Mesendoderm (in vitro differentiated cells): ENCODE measurements around the gene SLC13A1.

Experiments used
- DNase-seq: peaks from one replicate; pipeline ENCODE4 v3.0.0; 2013
- H2AK5ac ChIP-seq: 2 replicates; pipeline ENCODE4 v1.6.1; 2013; ENCODE audit warnings: low read length, inconsistent platforms
- H2BK120ac ChIP-seq: 2 replicates; pipeline ENCODE4 v1.6.1; 2013; ENCODE audit warnings: low read depth, mild to moderate bottlenecking, low read length, moderate library complexity, mixed read lengths
- H2BK15ac ChIP-seq: replicated peaks from 2 replicates; pipeline ENCODE4 v1.6.1; 2013; ENCODE audit warnings: low read depth, mild to moderate bottlenecking, moderate library complexity
- H2BK5ac ChIP-seq: 2 replicates; pipeline ENCODE4 v1.6.1; 2013; ENCODE audit warnings: low read length, inconsistent platforms
- H3K18ac ChIP-seq: 2 replicates; pipeline ENCODE4 v1.6.1; 2013; ENCODE audit warnings: mild to moderate bottlenecking, low read length, mixed read lengths
- H3K23ac ChIP-seq: one replicate; pipeline ENCODE4 v1.6.1; 2013; ENCODE audit warnings: low read length
- H3K27ac ChIP-seq: 2 replicates; pipeline ENCODE4 v1.5.1; 2013; ENCODE audit warnings: low read depth, mild to moderate bottlenecking, inconsistent platforms, low read length, moderate library complexity
- H3K27me3 ChIP-seq: 2 replicates; pipeline ENCODE4 v1.6.1; 2013; ENCODE audit warnings: low read length, control low read depth, mild to moderate bottlenecking, inconsistent platforms; ENCODE audit not compliant: insufficient read depth, poor library complexity
- H3K36me3 ChIP-seq: 2 replicates; pipeline ENCODE4 v1.6.1; 2013; ENCODE audit warnings: low read length, inconsistent platforms; ENCODE audit not compliant: control insufficient read depth, insufficient read depth
- H3K4ac ChIP-seq: one replicate; pipeline ENCODE4 v1.6.1; 2013; ENCODE audit warnings: low read depth, mild to moderate bottlenecking, low read length, moderate library complexity
- H3K4me1 ChIP-seq: 2 replicates; pipeline ENCODE4 v1.6.1; 2013; ENCODE audit warnings: low read depth, low read length, inconsistent platforms; ENCODE audit not compliant: control insufficient read depth
- H3K4me2 ChIP-seq: 2 replicates; pipeline ENCODE4 v1.6.1; 2013; ENCODE audit warnings: low read length
- H3K4me3 ChIP-seq: 2 replicates; pipeline ENCODE4 v1.5.1; 2013; ENCODE audit warnings: mild to moderate bottlenecking, low read length
- H3K56ac ChIP-seq: one replicate; pipeline ENCODE4 v1.6.1; 2013; ENCODE audit warnings: low read length
- H3K79me1 ChIP-seq: 2 replicates; pipeline ENCODE4 v1.6.1; 2013; ENCODE audit warnings: low read length, inconsistent platforms
- H3K79me2 ChIP-seq: 2 replicates; pipeline ENCODE4 v1.6.1; 2013; ENCODE audit warnings: mild to moderate bottlenecking, low read length; ENCODE audit not compliant: control insufficient read depth, insufficient read depth
- H3K9ac ChIP-seq: 2 replicates; pipeline ENCODE4 v1.6.1; 2013; ENCODE audit warnings: low read length, inconsistent platforms
- H4K5ac ChIP-seq: one replicate; pipeline ENCODE4 v1.6.1; 2013; ENCODE audit warnings: low read length
- H4K8ac ChIP-seq: one replicate; pipeline ENCODE4 v1.6.1; 2013; ENCODE audit warnings: low read depth, mild to moderate bottlenecking, control low read depth, low read length, moderate library complexity
- WGBS: extraction: QIAGEN DNeasy Blood & Tissue Kit; methylation state at CpG from one replicate; pipeline ENCODE4 v1.1.7; 2013; ENCODE audit warnings: low lambda C conversion rate, missing lambda C conversion rate; ENCODE audit not compliant: insufficient coverage; ENCODE audit errors: extremely low coverage; 5-methylcytosine and 5-hydroxymethylcytosine counted together

Gene SLC13A1

DNA sequence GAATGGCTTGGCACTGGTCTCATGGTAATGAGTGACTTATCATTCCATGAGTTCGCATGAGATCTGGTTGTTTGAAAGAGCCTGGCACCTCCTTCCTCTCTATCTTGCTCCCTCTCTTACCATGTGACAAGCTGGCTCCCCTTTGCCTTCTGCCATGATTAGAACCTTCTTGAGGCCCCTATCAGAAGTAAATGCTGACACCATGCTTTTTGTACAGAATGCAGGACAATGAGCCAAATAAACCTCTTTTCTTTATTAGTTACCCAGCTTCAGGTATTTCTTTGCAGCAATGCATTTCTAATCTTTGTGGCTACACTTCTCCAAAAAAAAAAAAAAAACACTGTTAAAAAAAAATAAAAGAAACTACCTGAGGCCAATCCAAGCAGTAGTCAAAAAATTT is 17.1 kb upstream of the SLC13A1 start:
- Histone ChIP-seq H3K18ac (no peak overlapping the region), H2BK5ac (no peak overlapping the region), H3K4ac (no peak overlapping the region), H3K9ac (no peak overlapping the region), H4K8ac (no peak overlapping the region), H3K4me1 (no peaks in the 10 kb centered on the region), H2BK15ac (no peak overlapping the region), H3K23ac (no peak overlapping the region), H3K36me3 (no peaks in the 10 kb centered on the region), H3K27me3 (no peaks in the 10 kb centered on the region), H4K5ac (no peak overlapping the region), H3K79me1 (no peaks in the 10 kb centered on the region), H3K4me2 (no peak overlapping the region), H3K79me2 (no peaks in the 10 kb centered on the region), H3K4me3 (no peak overlapping the region), H3K27ac (no peak overlapping the region), H3K56ac (no peak overlapping the region), H2BK120ac (no peak overlapping the region), H2AK5ac (no peak overlapping the region)
- no CpG with 5 or more reads among the region's 1 CpG for WGBS
- no peak for DNase-seq

DNA sequence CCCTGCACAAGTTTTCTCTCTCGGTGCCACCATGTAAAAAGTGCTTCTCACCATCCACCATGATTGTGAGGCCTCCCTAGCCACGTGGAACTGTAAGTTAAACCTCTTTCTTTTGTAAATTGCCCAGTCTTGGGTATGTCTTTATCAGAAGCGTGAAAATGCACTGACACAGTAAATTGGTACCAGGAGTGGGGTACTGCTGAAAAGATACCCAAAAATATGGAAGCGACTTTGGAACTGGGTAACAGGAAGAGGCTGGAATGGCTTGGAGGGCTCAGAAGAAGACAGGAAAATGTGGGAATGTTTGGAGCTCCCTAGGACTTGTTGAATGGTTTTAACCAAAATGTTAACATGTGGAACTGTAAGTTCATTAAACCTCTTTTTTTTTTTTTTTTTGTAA is 15.6 kb upstream of the SLC13A1 start:
- Histone ChIP-seq H3K4me2 (no peak overlapping the region), H4K8ac (no peak overlapping the region), H3K56ac (no peak overlapping the region), H3K4me3 (no peak overlapping the region), H3K4ac (no peak overlapping the region), H2BK120ac (no peak overlapping the region), H3K23ac (no peak overlapping the region), H2BK5ac (no peak overlapping the region), H3K9ac (no peak overlapping the region), H3K79me2 (no peaks in the 10 kb centered on the region), H2AK5ac (no peak overlapping the region), H3K4me1 (no peaks in the 10 kb centered on the region), H3K36me3 (no peaks in the 10 kb centered on the region), H3K27me3 (no peaks in the 10 kb centered on the region), H3K27ac (no peak overlapping the region), H4K5ac (no peak overlapping the region), H3K79me1 (no peaks in the 10 kb centered on the region), H2BK15ac (no peak overlapping the region), H3K18ac (no peak overlapping the region)
- DNase-seq = no peak
- no CpG with 5 or more reads among the region's 4 CpGs for WGBS

DNA sequence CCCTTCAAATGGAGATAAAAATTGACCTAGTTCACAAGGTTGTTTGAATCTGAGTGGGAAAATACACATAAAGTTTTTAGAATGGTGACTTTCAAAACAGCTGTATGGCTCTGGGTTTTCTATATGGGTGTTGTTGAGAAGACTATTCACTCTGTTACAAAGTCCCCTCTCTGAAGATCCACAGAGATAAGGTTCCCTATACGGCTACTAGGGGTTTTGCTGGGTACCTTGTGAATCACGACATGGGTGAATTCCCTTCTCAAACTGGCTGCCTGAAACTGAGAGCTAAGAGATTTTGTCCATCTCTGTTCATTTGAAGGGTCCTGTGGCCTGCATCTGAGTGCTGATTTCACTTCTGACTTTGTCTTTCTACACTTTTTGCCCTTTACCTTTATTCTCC is 11.8 kb upstream of the SLC13A1 start:
- no peak overlapping the region for H4K8ac ChIP-seq
- no peak overlapping the region for H3K4ac ChIP-seq
- H3K4me1 ChIP-seq = no peaks in the 10 kb centered on the region
- no peak overlapping the region for H4K5ac ChIP-seq
- no peaks in the 10 kb centered on the region for H3K79me1 ChIP-seq
- no peak overlapping the region for H3K18ac ChIP-seq
- no peak for DNase-seq
- H3K27me3 ChIP-seq = no peaks in the 10 kb centered on the region
- H3K4me2 ChIP-seq = no peak overlapping the region
- no peak overlapping the region for H3K9ac ChIP-seq
- no peak overlapping the region for H3K27ac ChIP-seq
- H2BK120ac ChIP-seq = no peak overlapping the region
- no peak overlapping the region for H2BK5ac ChIP-seq
- H3K79me2 ChIP-seq = no peaks in the 10 kb centered on the region
- no peak overlapping the region for H3K4me3 ChIP-seq
- H3K36me3 ChIP-seq = no peaks in the 10 kb centered on the region
- WGBS = no CpG with 5 or more reads among the region's 2 CpGs
- H3K23ac ChIP-seq = no peak overlapping the region
- no peak overlapping the region for H3K56ac ChIP-seq
- no peak overlapping the region for H2BK15ac ChIP-seq
- H2AK5ac ChIP-seq = no peak overlapping the region

DNA sequence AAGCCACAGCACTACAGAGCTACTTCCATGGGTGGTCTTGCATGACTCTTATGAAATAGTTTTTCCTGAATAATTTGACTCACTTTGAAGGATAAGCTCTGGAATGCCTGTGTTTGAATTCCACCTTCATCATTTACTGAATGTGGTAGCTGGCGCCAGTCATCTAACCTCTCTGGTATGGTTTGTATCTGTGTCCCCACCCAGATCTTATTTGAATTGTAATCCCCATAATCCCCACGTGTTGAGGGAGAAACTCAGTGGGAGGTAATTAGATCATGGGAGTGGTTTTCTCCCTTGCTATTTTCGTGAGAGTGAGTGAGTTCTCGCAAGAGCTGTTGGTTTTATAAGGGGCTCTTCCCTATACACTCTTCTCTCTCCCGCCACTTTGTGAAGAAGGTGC is 11.2 kb upstream of the SLC13A1 start:
- Histone ChIP-seq H3K18ac (no peak overlapping the region), H3K4ac (no peak overlapping the region), H3K4me3 (no peak overlapping the region), H3K36me3 (no peaks in the 10 kb centered on the region), H3K9ac (no peak overlapping the region), H3K27me3 (no peaks in the 10 kb centered on the region), H4K8ac (no peak overlapping the region), H2BK5ac (no peak overlapping the region), H3K27ac (no peak overlapping the region), H2BK15ac (no peak overlapping the region), H4K5ac (no peak overlapping the region), H3K56ac (no peak overlapping the region), H2AK5ac (no peak overlapping the region), H3K4me2 (no peak overlapping the region), H2BK120ac (no peak overlapping the region), H3K79me2 (no peaks in the 10 kb centered on the region), H3K79me1 (no peaks in the 10 kb centered on the region), H3K4me1 (no peaks in the 10 kb centered on the region), H3K23ac (no peak overlapping the region)
- peak; percentile 19 for DNase-seq
- WGBS = no CpG with 5 or more reads among the region's 5 CpGs

DNA sequence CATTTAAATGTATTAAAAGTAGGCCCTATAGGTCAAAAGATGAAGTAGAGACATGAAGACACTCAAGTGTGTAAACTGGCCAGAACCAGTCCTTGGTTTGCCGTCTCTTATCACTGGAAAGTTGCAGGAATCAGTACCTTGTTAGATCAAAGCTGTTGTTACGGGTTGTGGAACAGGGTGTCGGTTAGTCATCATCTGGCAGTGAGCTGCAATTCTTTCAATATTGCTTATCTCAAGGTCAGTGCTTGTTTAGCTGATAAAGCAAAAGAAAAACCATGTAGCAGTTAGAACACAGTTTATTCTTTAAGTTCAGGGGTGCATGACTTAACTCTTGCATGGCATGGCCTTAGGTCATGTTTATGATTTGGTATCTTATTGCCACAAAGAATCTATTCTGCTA is 10.0 kb upstream of the SLC13A1 start:
- Histone ChIP-seq H3K79me2 (no peaks in the 10 kb centered on the region), H4K5ac (no peak overlapping the region), H3K36me3 (no peaks in the 10 kb centered on the region), H3K18ac (no peak overlapping the region), H2BK120ac (no peak overlapping the region), H4K8ac (no peak overlapping the region), H3K4me2 (no peak overlapping the region), H3K23ac (no peak overlapping the region), H3K79me1 (no peaks in the 10 kb centered on the region), H3K4ac (no peak overlapping the region), H3K4me1 (no peaks in the 10 kb centered on the region), H2BK5ac (no peak overlapping the region), H2AK5ac (no peak overlapping the region), H3K9ac (no peak overlapping the region), H3K4me3 (no peak overlapping the region), H3K56ac (no peak overlapping the region), H3K27me3 (no peaks in the 10 kb centered on the region), H3K27ac (no peak overlapping the region), H2BK15ac (no peak overlapping the region)
- no CpG with 5 or more reads among the region's 3 CpGs for WGBS
- DNase-seq = peak; percentile 18

DNA sequence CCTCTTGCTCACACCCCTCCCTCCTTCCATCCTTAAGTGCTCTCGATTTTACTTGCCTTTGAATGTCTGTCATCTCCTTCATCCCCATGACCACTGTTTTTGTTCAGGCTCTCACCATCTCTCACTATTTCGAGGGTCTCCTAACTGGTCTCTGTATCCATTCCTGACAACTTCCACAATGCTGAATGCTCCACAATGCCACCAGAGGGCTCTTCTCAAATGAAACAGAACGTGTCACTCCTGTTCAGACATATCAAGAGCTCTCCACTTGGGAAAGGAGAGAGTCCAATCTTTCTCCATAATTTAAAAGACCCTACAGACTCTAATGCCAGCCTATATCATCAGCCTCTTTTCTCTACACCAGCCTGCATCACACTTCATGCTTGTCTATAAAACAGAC is 9.0 kb upstream of the SLC13A1 start:
- Histone ChIP-seq H2BK120ac (no peak overlapping the region), H2AK5ac (no peak overlapping the region), H3K27ac (no peak overlapping the region), H3K36me3 (no peaks in the 10 kb centered on the region), H3K79me1 (no peaks in the 10 kb centered on the region), H3K23ac (no peak overlapping the region), H4K5ac (no peak overlapping the region), H2BK5ac (no peak overlapping the region), H2BK15ac (no peak overlapping the region), H3K4me1 (no peaks in the 10 kb centered on the region), H3K4me3 (no peak overlapping the region), H3K56ac (no peak overlapping the region), H3K9ac (no peak overlapping the region), H3K18ac (no peak overlapping the region), H3K4me2 (no peak overlapping the region), H3K27me3 (no peaks in the 10 kb centered on the region), H3K79me2 (no peaks in the 10 kb centered on the region), H3K4ac (no peak overlapping the region), H4K8ac (no peak overlapping the region)
- peak; percentile 53 for DNase-seq
- WGBS = no CpG with 5 or more reads among the region's 3 CpGs
